Activated CD8-positive, alpha-beta T cell treated with anti-CD3 and anti-CD28 coated beads, Interleukin-2, amount 10 ng/mL, durations not matched to agents 7 days and 5 days (primary cell): Measurements from ENCODE around the gene DQX1. TPM values are rescaled to one million over a fixed set of nuclear protein-coding genes. Genes with fewer than 3 reads are reported as not detected.

ENCODE experiments used
- ATAC-seq: fragments of 150-1000 bp; cut with Tn5 transposase; one replicate; pipeline ENCODE4 v1.10.0; 2021; ENCODE audit warnings: moderate library complexity
- CTCF ChIA-PET: fragments of 350-600 bp; sonication (Branson Sonifier 250); formaldehyde crosslinking; loops from one replicate; lab custom pipeline; 2021; ENCODE audit warnings: antibody characterized with exemption; lab: Charles Lee
- POLR2A ChIA-PET: fragments of 350-600 bp; sonication (Branson Sonifier 250); formaldehyde crosslinking; loops from one replicate; lab custom pipeline; 2021; ENCODE audit warnings: antibody characterized with exemption; lab: Charles Lee
- DNase-seq: peaks from one replicate; pipeline ENCODE4 v3.0.0-alpha.2; 2020
- H3K27ac Mint-ChIP-seq: one replicate; pipeline ENCODE4 v1.8.0; 2021; ENCODE audit warnings: mild to moderate bottlenecking, mixed read lengths
- H3K27me3 Mint-ChIP-seq: one replicate; pipeline ENCODE4 v1.8.0; 2021; ENCODE audit warnings: low read depth, mixed read lengths
- H3K36me3 Mint-ChIP-seq: one replicate; pipeline ENCODE4 v1.8.0; 2021; ENCODE audit warnings: low read depth, mixed read lengths
- H3K4me1 Mint-ChIP-seq: one replicate; pipeline ENCODE4 v1.8.0; 2021; ENCODE audit warnings: low read depth, mixed read lengths
- H3K4me3 Mint-ChIP-seq: one replicate; pipeline ENCODE4 v1.8.0; 2021; ENCODE audit warnings: mild to moderate bottlenecking, mixed read lengths
- H3K9me3 Mint-ChIP-seq: one replicate; pipeline ENCODE4 v1.8.0; 2022; ENCODE audit warnings: mixed read lengths; ENCODE audit not compliant: insufficient read depth
- total RNA-seq, 2 experiments: library from RNA; stranded (reverse); gene quantifications; one replicate each; pipeline ENCODE4 v1.2.3, GENCODE V29; 2021

Gene DQX1
- total RNA-seq, 2 experiments from 2014 or later: 0.18 TPM

GRCh38 chr2:74544634-74545033 lies 18.6 kb upstream of the DQX1 start:
- Mint-ChIP-seq H3K9me3 (no peaks in the 10 kb centered on the region), H3K27me3 (peaks cover 48% of the 10 kb centered on the region), H3K4me1 (peaks cover 15% of the 10 kb centered on the region), H3K36me3 (no peaks in the 10 kb centered on the region), H3K4me3 (no peak overlapping the region), H3K27ac (no peak overlapping the region)
- ChIA-PET POLR2A (no interaction called here), CTCF (interaction anchor here (0.6 to 4.1 kb wide), 14 partner anchors 10 to 96 kb away, joined by 3 to 22 read pairs (median 4); partner anchors contain the start of genes AUP1, CCDC142, HTRA2 and TTC31)
- ATAC-seq: no peak
- DNase-seq: peak; percentile 38

GRCh38 chr2:74542978-74543377 lies 16.9 kb upstream of the DQX1 start:
- ATAC-seq (no peak), DNase-seq (no peak)
- Mint-ChIP-seq H3K36me3 (no peaks in the 10 kb centered on the region), H3K27ac (no peak overlapping the region), H3K4me1 (peaks cover 24% of the 10 kb centered on the region), H3K27me3 (peaks cover 52% of the 10 kb centered on the region), H3K9me3 (no peaks in the 10 kb centered on the region), H3K4me3 (no peak overlapping the region)
- ChIA-PET CTCF (interaction anchor here (0.8 to 1.8 kb wide), 3 partner anchors 11 to 43 kb away, joined by 3 to 6 read pairs (median 4); no protein-coding TSS in a partner anchor), POLR2A (no interaction called here)

- ChIA-PET POLR2A (interaction anchor here (0.6 to 0.8 kb wide), 2 partner anchors 10 to 56 kb away, joined by 3 read pairs; partner anchors contain the start of gene HTRA2), CTCF (interaction anchor here (1.0 to 1.6 kb wide), 4 partner anchors 8 to 82 kb away, joined by 3 to 5 read pairs (median 3); partner anchors contain the start of gene WBP1)
- no peak overlapping the region for H3K27ac Mint-ChIP-seq
- ATAC-seq (no peak), DNase-seq (no peak)
- H3K4me3 Mint-ChIP-seq: no peak overlapping the region
- peaks cover 45% of the 10 kb centered on the region for H3K27me3 Mint-ChIP-seq
- peaks cover 22% of the 10 kb centered on the region for H3K4me1 Mint-ChIP-seq
- H3K9me3 Mint-ChIP-seq: no peaks in the 10 kb centered on the region
- H3K36me3 Mint-ChIP-seq: no peaks in the 10 kb centered on the region
Observed at GRCh38 chr2:74540291-74540690, 14.3 kb upstream of the DQX1 start.

- no peaks in the 10 kb centered on the region for H3K9me3 Mint-ChIP-seq
- no peak overlapping the region for H3K27ac Mint-ChIP-seq
- peaks cover 22% of the 10 kb centered on the region for H3K4me1 Mint-ChIP-seq
- ChIA-PET POLR2A (interaction anchor here (0.7 to 1.1 kb wide), 3 partner anchors 8 to 12 kb away, joined by 3 to 5 read pairs (median 4); partner anchors contain the start of genes AUP1 and HTRA2), CTCF (interaction anchor here (1.2 to 2.8 kb wide), 6 partner anchors 31 to 204 kb away, joined by 3 to 17 read pairs (median 4); partner anchors contain the start of genes CCDC142, PCGF1 and TTC31)
- ATAC-seq (no peak), DNase-seq (no peak)
- H3K36me3 Mint-ChIP-seq: no peaks in the 10 kb centered on the region
- H3K27me3 Mint-ChIP-seq: peaks cover 36% of the 10 kb centered on the region
- H3K4me3 Mint-ChIP-seq: no peak overlapping the region
Observed at GRCh38 chr2:74538881-74539339, 12.9 kb upstream of the DQX1 start.

- no peak for DNase-seq
- CTCF ChIA-PET: interaction anchor here (2.8 kb wide), 1 partner anchor 50 kb away, joined by 17 read pairs; no protein-coding TSS in a partner anchor
- H3K4me1 Mint-ChIP-seq: peaks cover 26% of the 10 kb centered on the region
- no peak overlapping the region for H3K4me3 Mint-ChIP-seq
- H3K27ac Mint-ChIP-seq: no peak overlapping the region
- POLR2A ChIA-PET: interaction anchor here (0.6 to 1.2 kb wide), 2 partner anchors 21 to 251 kb away, joined by 3 read pairs; no protein-coding TSS in a partner anchor
- no peaks in the 10 kb centered on the region for H3K9me3 Mint-ChIP-seq
- no peak for ATAC-seq
- H3K27me3 Mint-ChIP-seq: peaks cover 30% of the 10 kb centered on the region
- H3K36me3 Mint-ChIP-seq: peaks cover 10% of the 10 kb centered on the region
Observed at GRCh38 chr2:74537140-74537539, 11.1 kb upstream of the DQX1 start.

GRCh38 chr2:74536166-74536950 lies 10.3 kb upstream of the DQX1 start:
- no peak for DNase-seq
- POLR2A ChIA-PET: interaction anchor here (0.6 to 1.5 kb wide), 4 partner anchors 22 to 250 kb away, joined by 3 to 4 read pairs (median 3); no protein-coding TSS in a partner anchor
- Mint-ChIP-seq H3K9me3 (no peaks in the 10 kb centered on the region), H3K36me3 (peaks cover 18% of the 10 kb centered on the region), H3K27ac (no peak overlapping the region), H3K4me3 (no peak overlapping the region), H3K27me3 (peaks cover 29% of the 10 kb centered on the region), H3K4me1 (peaks cover 34% of the 10 kb centered on the region)
- CTCF ChIA-PET: no interaction called here
- ATAC-seq: peak; percentile 20

GRCh38 chr2:74535440-74535965 lies 9.5 kb upstream of the DQX1 start:
- Mint-ChIP-seq H3K27ac (no peak overlapping the region), H3K27me3 (peaks cover 27% of the 10 kb centered on the region), H3K36me3 (peaks cover 24% of the 10 kb centered on the region), H3K4me1 (peaks cover 42% of the 10 kb centered on the region), H3K9me3 (no peaks in the 10 kb centered on the region), H3K4me3 (no peak overlapping the region)
- CTCF ChIA-PET: interaction anchor here (4.9 kb wide), 1 partner anchor 52 kb away, joined by 74 read pairs; no protein-coding TSS in a partner anchor
- POLR2A ChIA-PET: interaction anchor here (1.5 kb wide), 1 partner anchor 54 kb away, joined by 4 read pairs; no protein-coding TSS in a partner anchor
- DNase-seq: no peak
- ATAC-seq: no peak

- Mint-ChIP-seq H3K27me3 (peaks cover 25% of the 10 kb centered on the region), H3K4me1 (peaks cover 39% of the 10 kb centered on the region), H3K27ac (no peak overlapping the region), H3K9me3 (no peaks in the 10 kb centered on the region), H3K36me3 (peaks cover 26% of the 10 kb centered on the region), H3K4me3 (no peak overlapping the region)
- no peak for DNase-seq
- ChIA-PET POLR2A (no interaction called here), CTCF (interaction anchor here (1.4 to 4.9 kb wide), 2 partner anchors 53 to 78 kb away, joined by 3 to 74 read pairs; no protein-coding TSS in a partner anchor)
- ATAC-seq: no peak
Observed at GRCh38 chr2:74534411-74534810, 8.4 kb upstream of the DQX1 start.

GRCh38 chr2:74533464-74533863 lies 7.4 kb upstream of the DQX1 start:
- no peak for ATAC-seq
- Mint-ChIP-seq H3K27ac (no peak overlapping the region), H3K4me3 (no peak overlapping the region), H3K9me3 (no peaks in the 10 kb centered on the region), H3K36me3 (peaks cover 30% of the 10 kb centered on the region), H3K27me3 (peaks cover 15% of the 10 kb centered on the region), H3K4me1 (peaks cover 33% of the 10 kb centered on the region)
- CTCF ChIA-PET: interaction anchor here (1.4 to 5.0 kb wide), 5 partner anchors 12 to 77 kb away, joined by 3 to 76 read pairs (median 23); partner anchors contain the start of genes CCDC142, PCGF1 and TTC31
- POLR2A ChIA-PET: interaction anchor here (0.6 to 1.4 kb wide), 2 partner anchors 18 to 595 kb away, joined by 4 read pairs; no protein-coding TSS in a partner anchor
- DNase-seq: no peak

- no peak for DNase-seq
- Mint-ChIP-seq H3K4me1 (peaks cover 38% of the 10 kb centered on the region), H3K27me3 (peaks cover 4% of the 10 kb centered on the region), H3K9me3 (no peaks in the 10 kb centered on the region), H3K36me3 (peaks cover 43% of the 10 kb centered on the region), H3K4me3 (peak overlapping the region; percentile 95), H3K27ac (peak overlapping the region; percentile 46)
- no peak for ATAC-seq
- CTCF ChIA-PET: interaction anchor here (0.7 to 5.0 kb wide), 32 partner anchors 8 to 282 kb away, joined by 3 to 76 read pairs (median 5); partner anchors contain the start of genes C2orf81, CCDC142, INO80B and LBX2
- POLR2A ChIA-PET: interaction anchor here (0.8 to 5.1 kb wide), 9 partner anchors 19 to 78 kb away, joined by 3 to 33 read pairs (median 5); partner anchors contain the start of genes CCDC142, INO80B, MRPL53 and TTC31
Observed at GRCh38 chr2:74532222-74532621, 6.2 kb upstream of the DQX1 start.

- Mint-ChIP-seq H3K36me3 (peaks cover 48% of the 10 kb centered on the region), H3K27me3 (no peaks in the 10 kb centered on the region), H3K9me3 (no peaks in the 10 kb centered on the region), H3K4me1 (peaks cover 41% of the 10 kb centered on the region), H3K4me3 (peak overlapping the region; percentile 95), H3K27ac (peak overlapping the region; percentile 46)
- POLR2A ChIA-PET: interaction anchor here (0.8 to 5.1 kb wide), 14 partner anchors 8 to 77 kb away, joined by 3 to 33 read pairs (median 6); partner anchors contain the start of genes CCDC142, INO80B, MRPL53 and TTC31
- CTCF ChIA-PET: interaction anchor here (0.7 to 5.0 kb wide), 32 partner anchors 9 to 281 kb away, joined by 3 to 76 read pairs (median 5); partner anchors contain the start of genes C2orf81, CCDC142, INO80B and LBX2
- DNase-seq (no peak), ATAC-seq (no peak)
Observed at GRCh38 chr2:74531666-74532065, 5.6 kb upstream of the DQX1 start.
